Astrocyte of the spinal cord (primary cell): ENCODE measurements around the gene CD82.

Source experiments
- DNase-seq: peaks from one replicate; pipeline ENCODE4 v3.0.0; 2011; ENCODE audit warnings: low read depth, low spot score
- H3K4me3 ChIP-seq: 2 replicates; pipeline ENCODE4 v1.5.1; 2011; ENCODE audit warnings: low read depth, mild to moderate bottlenecking, low read length, moderate library complexity
- CTCF ChIP-seq: IDR thresholded peaks from 2 replicates; pipeline ENCODE4 v1.5.1; 2012; ENCODE audit warnings: low read depth, mild to moderate bottlenecking, low read length, inconsistent platforms
- in situ Hi-C: cut with HindIII; loops from 2 replicates; pipeline ENCODE4 v1.10.0; 2017; ENCODE audit warnings: low sequenced_read_pairs

Gene CD82

GRCh38 chr11:44532809-44533208 lies 32.7 kb upstream of the CD82 start:
- in situ Hi-C loops: loop anchor here (25.0 kb wide), 1 partner anchor 421 kb away; no protein-coding TSS in a partner anchor
- H3K4me3 ChIP-seq: no peak overlapping the region
- no peak for TF ChIP-seq CTCF
- no peak for DNase-seq

- H3K4me3 ChIP-seq: no peak overlapping the region
- TF ChIP-seq CTCF: no peak
- DNase-seq: no peak
- in situ Hi-C loops: loop anchor here (25.0 kb wide), 1 partner anchor 422 kb away; no protein-coding TSS in a partner anchor
These were observed 31.3 kb upstream of the CD82 start for GRCh38 chr11:44533921-44534711.

GRCh38 chr11:44535191-44535980 lies 30.1 kb upstream of the CD82 start:
- no peak overlapping the region for H3K4me3 ChIP-seq
- no peak for DNase-seq
- TF ChIP-seq CTCF: no peak
- in situ Hi-C loops: loop anchor here (25.0 kb wide), 1 partner anchor 423 kb away; no protein-coding TSS in a partner anchor

- in situ Hi-C loops: loop anchor here (25.0 kb wide), 1 partner anchor 425 kb away; no protein-coding TSS in a partner anchor
- no peak for TF ChIP-seq CTCF
- DNase-seq: no peak
- H3K4me3 ChIP-seq: no peak overlapping the region
These were observed 28.5 kb upstream of the CD82 start for GRCh38 chr11:44536788-44537516.

- in situ Hi-C loops: loop anchor here (25.0 kb wide), 1 partner anchor 425 kb away; no protein-coding TSS in a partner anchor
These were observed 27.8 kb upstream of the CD82 start for GRCh38 chr11:44537679-44538078.

More at GRCh38 chr11:44537679-44538078, 27.8 kb upstream of the CD82 start:
- DNase-seq: no peak
- no peak for TF ChIP-seq CTCF
- no peak overlapping the region for H3K4me3 ChIP-seq
